NCI-H2107 treated with DMSO at 0.1 percent for 48 hours (cell line): ENCODE results near the gene NUP210L.
"Not testable (repeated sequence)": the region's sequence is repeated elsewhere in the genome, so short reads cannot be mapped to it uniquely, and the experiment has no call there.

Experiments
- DNase-seq: peaks from one replicate; lab custom pipeline; 2025; ENCODE audit not compliant: unreplicated experiment; lab: John Stamatoyannopoulos, UW

The NUP210L gene

GRCh38 chr1:154170547-154171222 is 15.8 kb upstream of the NUP210L start:
- DNase-seq: no peak

- no peak for DNase-seq
Measured at GRCh38 chr1:154167461-154167860, 12.6 kb upstream of the NUP210L start.

GRCh38 chr1:154166207-154166606 is 11.3 kb upstream of the NUP210L start:
- no peak for DNase-seq

- DNase-seq: no peak
Measured at GRCh38 chr1:154159554-154159953, 4.7 kb upstream of the NUP210L start.

GRCh38 chr1:154158307-154159125 is 3.6 kb upstream of the NUP210L start:
- no peak for DNase-seq

- peak; percentile 54 for DNase-seq
Measured at GRCh38 chr1:154157520-154158306, 2.8 kb upstream of the NUP210L start.

- DNase-seq: no peak
Measured at GRCh38 chr1:154155251-154155650, 378 bp upstream of the NUP210L start.

- DNase-seq: no peak
Measured at GRCh38 chr1:154154053-154154452, 820 bp downstream of the NUP210L start.

- no peak for DNase-seq
Measured at GRCh38 chr1:154151311-154151710, 3.6 kb downstream of the NUP210L start.

- no peak for DNase-seq
Measured at GRCh38 chr1:154148807-154149206, 6.1 kb downstream of the NUP210L start.

GRCh38 chr1:154147505-154147904 is 7.4 kb downstream of the NUP210L start:
- DNase-seq: not testable (repeated sequence)

- no peak for DNase-seq
Measured at GRCh38 chr1:154145986-154146385, 8.9 kb downstream of the NUP210L start.

- no peak for DNase-seq
Measured at GRCh38 chr1:154142358-154142757, 12.5 kb downstream of the NUP210L start.

GRCh38 chr1:154141240-154141639 is 13.6 kb downstream of the NUP210L start:
- no peak for DNase-seq

GRCh38 chr1:154137888-154138287 is 17.0 kb downstream of the NUP210L start:
- no peak for DNase-seq

- DNase-seq: no peak
Measured at GRCh38 chr1:154133256-154133655, 21.6 kb downstream of the NUP210L start.

GRCh38 chr1:154129391-154129970 is 25.4 kb downstream of the NUP210L start:
- DNase-seq: no peak

- DNase-seq: not testable (repeated sequence)
Measured at GRCh38 chr1:154123205-154123604, 31.7 kb downstream of the NUP210L start.

- no peak for DNase-seq
Measured at GRCh38 chr1:154117642-154118041, 37.2 kb downstream of the NUP210L start.

- no peak for DNase-seq
Measured at GRCh38 chr1:154115180-154115579, 39.7 kb downstream of the NUP210L start.

- no peak for DNase-seq
Measured at GRCh38 chr1:154104433-154105082, 50.3 kb downstream of the NUP210L start.
